ENCODE measurements around the gene WDR82. TPM values are rescaled to one million over a fixed set of nuclear protein-coding genes. Genes with fewer than 3 reads are reported as not detected.
A peak's percentile ranks its signal among the peaks of the same experiment; 100 is the strongest.

WDR82 gene
- total RNA-seq, 2 experiments from 2014 or later = 176 to 177 TPM

DNA sequence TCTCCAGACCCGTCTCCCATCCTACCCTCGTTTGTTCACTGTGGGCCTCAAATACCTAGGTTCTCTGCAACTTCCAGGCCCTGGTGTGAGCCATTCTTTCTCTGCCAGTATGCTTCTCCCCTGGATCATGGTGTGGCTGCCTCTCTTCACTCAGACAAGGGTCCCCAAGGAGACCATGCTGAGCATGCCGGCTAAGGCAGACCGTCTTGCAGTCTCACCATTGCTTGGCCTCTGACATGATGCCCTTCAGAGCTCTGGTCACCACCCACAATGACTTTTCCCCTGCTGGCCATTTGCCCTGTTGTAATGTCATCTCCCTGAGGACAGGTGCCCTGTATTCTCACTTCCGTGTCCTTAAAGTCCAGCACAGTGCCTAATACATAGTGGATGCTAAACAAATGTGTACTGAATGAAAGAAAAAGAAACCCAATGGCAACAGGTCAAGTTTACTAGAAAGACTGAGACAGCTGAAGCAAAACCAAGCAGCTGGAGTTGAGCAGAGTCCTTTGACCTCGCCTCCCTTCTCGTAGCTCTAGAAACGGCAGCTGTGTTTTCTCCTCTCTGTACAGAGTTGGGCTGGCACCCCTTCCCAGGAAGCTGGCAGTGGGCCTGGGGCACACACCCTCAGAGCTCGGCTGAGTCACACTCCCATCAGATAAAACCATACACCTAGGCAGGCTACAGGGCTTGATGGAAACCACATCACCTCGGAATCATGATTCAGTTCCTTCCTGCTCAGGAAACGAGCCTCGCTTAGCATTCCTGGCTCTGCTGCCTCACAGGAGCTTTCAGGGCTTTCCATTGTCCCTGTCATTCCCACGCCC lies 61.7 kb downstream of the WDR82 start:
- peak overlapping the region; percentile 2 for H3K4me3 Mint-ChIP-seq
- H3K36me3 Mint-ChIP-seq (ENCODE audit: low read depth) = peaks cover 23% of the 10 kb centered on the region
- H3K9me3 Mint-ChIP-seq = no peaks in the 10 kb centered on the region
- DNase-seq = peak; percentile 73
- H3K27ac Mint-ChIP-seq = peak overlapping the region; percentile 72
- H3K4me1 Mint-ChIP-seq (ENCODE audit: low read depth) = peaks cover 47% of the 10 kb centered on the region
- H3K27me3 Mint-ChIP-seq (ENCODE audit: low read depth) = no peaks in the 10 kb centered on the region
- intact Hi-C loops (cut with micrococcal nuclease) = loop anchor here (1.0 to 5.0 kb wide), 3 partner anchors 18 to 214 kb away; partner anchors contain the start of genes ALAS1 and POC1A
- CTCF ChIA-PET = interaction anchor here (0.8 to 14.1 kb wide), 5 partner anchors 10 to 123 kb away, joined by 3 to 314 read pairs (median 6); no protein-coding TSS in a partner anchor

GRCh38 chr3:52215351-52215750 lies 63.1 kb downstream of the WDR82 start:
- no peak for DNase-seq
- intact Hi-C loops (cut with micrococcal nuclease) = loop anchor here (5.0 kb wide), 2 partner anchors 63 to 213 kb away; partner anchors contain the start of gene POC1A
- Mint-ChIP-seq H3K9me3 (no peaks in the 10 kb centered on the region), H3K27ac (no peak overlapping the region), H3K4me3 (no peak overlapping the region), H3K36me3 (ENCODE audit: low read depth) (peaks cover 23% of the 10 kb centered on the region), H3K4me1 (ENCODE audit: low read depth) (peaks cover 33% of the 10 kb centered on the region), H3K27me3 (ENCODE audit: low read depth) (no peaks in the 10 kb centered on the region)
- CTCF ChIA-PET = interaction anchor here (0.5 to 14.1 kb wide), 2 partner anchors 62 to 125 kb away, joined by 3 to 314 read pairs; no protein-coding TSS in a partner anchor

GRCh38 chr3:52213901-52214300 lies 64.5 kb downstream of the WDR82 start:
- H3K4me3 Mint-ChIP-seq = no peak overlapping the region
- H3K27me3 Mint-ChIP-seq (ENCODE audit: low read depth) = no peaks in the 10 kb centered on the region
- H3K27ac Mint-ChIP-seq = no peak overlapping the region
- DNase-seq = no peak
- CTCF ChIA-PET = interaction anchor here (1.1 to 14.1 kb wide), 2 partner anchors 125 to 126 kb away, joined by 6 to 314 read pairs; no protein-coding TSS in a partner anchor
- H3K9me3 Mint-ChIP-seq = no peaks in the 10 kb centered on the region
- peaks cover 32% of the 10 kb centered on the region for H3K36me3 Mint-ChIP-seq (ENCODE audit: low read depth)
- intact Hi-C loops (cut with micrococcal nuclease) = no loop called here
- peaks cover 27% of the 10 kb centered on the region for H3K4me1 Mint-ChIP-seq (ENCODE audit: low read depth)

DNA sequence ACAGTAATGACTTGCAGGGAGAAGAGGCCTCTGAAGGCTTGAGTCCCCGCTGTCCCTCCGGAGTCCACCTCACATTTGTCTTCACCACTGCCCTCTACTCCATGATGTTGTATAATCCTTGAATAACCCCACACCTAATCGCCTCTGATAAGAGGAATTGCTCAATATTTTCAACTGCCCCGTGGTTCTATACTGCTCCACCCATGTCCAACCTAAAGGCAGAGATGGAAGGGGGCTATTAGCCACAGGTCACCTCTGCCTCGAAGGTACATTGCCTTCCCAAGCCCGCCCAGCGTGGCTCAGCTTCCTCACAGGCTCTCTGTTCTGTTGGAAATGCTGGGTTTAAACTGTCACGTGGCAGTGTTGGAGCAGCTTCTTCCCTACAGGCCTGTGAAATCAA lies 65.4 kb downstream of the WDR82 start:
- Mint-ChIP-seq H3K9me3 (no peaks in the 10 kb centered on the region), H3K27ac (no peak overlapping the region), H3K27me3 (ENCODE audit: low read depth) (no peaks in the 10 kb centered on the region), H3K4me3 (no peak overlapping the region), H3K36me3 (ENCODE audit: low read depth) (peaks cover 38% of the 10 kb centered on the region), H3K4me1 (ENCODE audit: low read depth) (peaks cover 19% of the 10 kb centered on the region)
- DNase-seq = no peak
- intact Hi-C loops (cut with micrococcal nuclease) = no loop called here
- CTCF ChIA-PET = interaction anchor here (1.1 to 1.4 kb wide), 2 partner anchors 9 to 126 kb away, joined by 4 to 6 read pairs; no protein-coding TSS in a partner anchor

DNA sequence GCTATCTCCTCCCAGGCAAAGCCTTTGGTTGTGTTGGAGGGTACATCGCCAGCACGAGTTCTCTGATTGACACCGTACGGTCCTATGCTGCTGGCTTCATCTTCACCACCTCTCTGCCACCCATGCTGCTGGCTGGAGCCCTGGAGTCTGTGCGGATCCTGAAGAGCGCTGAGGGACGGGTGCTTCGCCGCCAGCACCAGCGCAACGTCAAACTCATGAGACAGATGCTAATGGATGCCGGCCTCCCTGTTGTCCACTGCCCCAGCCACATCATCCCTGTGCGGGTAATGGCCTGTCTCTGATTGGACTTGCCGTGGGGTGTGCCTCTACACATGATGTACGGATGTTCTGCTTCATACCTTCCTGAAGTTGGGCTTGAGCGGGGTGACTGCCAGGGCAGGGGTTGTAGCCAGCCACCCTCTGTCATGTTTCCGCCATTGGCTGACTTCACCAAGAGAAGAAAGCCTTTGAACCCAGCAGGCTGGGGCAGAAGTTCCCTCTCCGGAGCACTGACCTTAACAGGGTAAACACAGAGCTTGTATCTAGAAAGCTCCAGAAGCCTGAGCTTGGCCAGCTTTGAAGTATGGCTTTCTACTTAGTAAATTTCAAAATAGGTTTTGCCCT lies 67.1 kb downstream of the WDR82 start:
- DNase-seq = no peak
- peaks cover 4% of the 10 kb centered on the region for H3K4me1 Mint-ChIP-seq (ENCODE audit: low read depth)
- no peak overlapping the region for H3K4me3 Mint-ChIP-seq
- peaks cover 45% of the 10 kb centered on the region for H3K36me3 Mint-ChIP-seq (ENCODE audit: low read depth)
- H3K9me3 Mint-ChIP-seq = no peaks in the 10 kb centered on the region
- intact Hi-C loops (cut with micrococcal nuclease) = no loop called here
- H3K27me3 Mint-ChIP-seq (ENCODE audit: low read depth) = no peaks in the 10 kb centered on the region
- CTCF ChIA-PET = interaction anchor here (1.2 to 2.9 kb wide), 2 partner anchors 9 to 128 kb away, joined by 5 to 14 read pairs; no protein-coding TSS in a partner anchor
- no peak overlapping the region for H3K27ac Mint-ChIP-seq

- no peak overlapping the region for H3K27ac Mint-ChIP-seq
- H3K36me3 Mint-ChIP-seq (ENCODE audit: low read depth) = peaks cover 50% of the 10 kb centered on the region
Observed at GRCh38 chr3:52210550-52211046, 67.9 kb downstream of the WDR82 start.

DNA sequence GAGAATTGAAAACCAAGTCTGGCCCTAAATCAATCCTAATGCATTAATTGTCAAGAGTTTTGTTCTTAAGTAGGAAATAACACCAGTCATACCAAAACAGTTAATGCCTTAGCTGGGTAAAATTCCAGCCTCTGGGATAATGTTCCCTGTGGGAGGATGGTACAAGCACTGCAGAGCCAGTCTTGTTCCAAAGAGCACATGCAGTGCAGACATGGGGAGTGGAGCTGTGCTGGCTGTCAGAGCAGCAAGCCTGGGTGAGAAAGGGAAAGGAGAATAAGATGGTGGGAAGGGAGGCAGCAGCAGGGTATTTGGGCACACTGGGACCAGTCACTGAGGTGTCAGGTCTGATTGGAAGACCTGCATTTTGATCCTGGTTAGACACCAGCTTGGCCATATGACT lies 68.4 kb downstream of the WDR82 start:
- Mint-ChIP-seq H3K4me1 (ENCODE audit: low read depth) (peaks cover 2% of the 10 kb centered on the region), H3K27me3 (ENCODE audit: low read depth) (no peaks in the 10 kb centered on the region), H3K36me3 (ENCODE audit: low read depth) (peaks cover 52% of the 10 kb centered on the region), H3K4me3 (no peak overlapping the region), H3K27ac (no peak overlapping the region), H3K9me3 (no peaks in the 10 kb centered on the region)
- intact Hi-C loops (cut with micrococcal nuclease) = no loop called here
- CTCF ChIA-PET = interaction anchor here (0.8 to 2.9 kb wide), 4 partner anchors 10 to 67 kb away, joined by 3 to 14 read pairs (median 3); no protein-coding TSS in a partner anchor
- DNase-seq = no peak

More at GRCh38 chr3:52210550-52211046, 67.9 kb downstream of the WDR82 start:
- no peaks in the 10 kb centered on the region for H3K9me3 Mint-ChIP-seq
- DNase-seq = no peak
- no peaks in the 10 kb centered on the region for H3K27me3 Mint-ChIP-seq (ENCODE audit: low read depth)
- CTCF ChIA-PET = interaction anchor here (0.8 to 2.9 kb wide), 3 partner anchors 9 to 67 kb away, joined by 3 to 14 read pairs (median 3); no protein-coding TSS in a partner anchor
- H3K4me1 Mint-ChIP-seq (ENCODE audit: low read depth) = peaks cover 3% of the 10 kb centered on the region
- H3K4me3 Mint-ChIP-seq = no peak overlapping the region
- intact Hi-C loops (cut with micrococcal nuclease) = no loop called here

DNA sequence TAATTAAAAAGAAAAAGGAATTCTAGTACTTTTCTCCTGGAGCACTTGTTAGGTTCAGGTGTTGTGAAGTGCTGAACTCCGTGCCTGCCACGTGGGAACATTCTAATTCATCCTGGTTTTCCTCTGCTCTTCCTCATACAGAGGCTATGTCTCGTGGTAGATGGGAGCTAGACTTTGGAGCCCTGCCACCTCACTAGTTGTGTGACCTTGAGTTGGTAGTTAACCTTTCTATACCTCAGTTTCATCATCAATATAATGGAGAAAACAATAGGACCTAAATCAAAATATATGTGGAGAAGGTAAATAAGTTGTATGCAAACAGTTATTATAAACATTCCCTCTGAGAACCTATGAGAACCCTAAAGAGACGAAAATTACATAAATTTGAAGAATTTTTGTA lies 69.9 kb downstream of the WDR82 start:
- DNase-seq = no peak
- CTCF ChIA-PET = interaction anchor here (0.5 to 2.3 kb wide), 2 partner anchors 12 to 60 kb away, joined by 4 to 9 read pairs; no protein-coding TSS in a partner anchor
- H3K27me3 Mint-ChIP-seq (ENCODE audit: low read depth) = no peaks in the 10 kb centered on the region
- peaks cover 2% of the 10 kb centered on the region for H3K4me1 Mint-ChIP-seq (ENCODE audit: low read depth)
- intact Hi-C loops (cut with micrococcal nuclease) = no loop called here
- no peak overlapping the region for H3K4me3 Mint-ChIP-seq
- no peak overlapping the region for H3K27ac Mint-ChIP-seq
- peaks cover 56% of the 10 kb centered on the region for H3K36me3 Mint-ChIP-seq (ENCODE audit: low read depth)
- no peaks in the 10 kb centered on the region for H3K9me3 Mint-ChIP-seq

- intact Hi-C loops (cut with micrococcal nuclease) = no loop called here
- Mint-ChIP-seq H3K27me3 (ENCODE audit: low read depth) (no peaks in the 10 kb centered on the region), H3K27ac (no peak overlapping the region), H3K4me1 (ENCODE audit: low read depth) (peaks cover 20% of the 10 kb centered on the region), H3K4me3 (no peak overlapping the region), H3K36me3 (ENCODE audit: low read depth) (peaks cover 64% of the 10 kb centered on the region), H3K9me3 (no peaks in the 10 kb centered on the region)
- no peak for DNase-seq
- CTCF ChIA-PET = interaction anchor here (1.0 to 2.2 kb wide), 4 partner anchors 12 to 25 kb away, joined by 4 to 12 read pairs (median 5); partner anchors contain the start of gene TLR9
Observed at GRCh38 chr3:52205727-52206372, 72.6 kb downstream of the WDR82 start.

All from activated naive CD4-positive, alpha-beta T cell treated with anti-CD3 and anti-CD28 coated beads for 36 hours (primary cell).